Peyer's patch (tissue), 4 donors: ENCODE measurements around the gene ZBTB2. TPM values are rescaled to one million over a fixed set of nuclear protein-coding genes. Genes with fewer than 3 reads are reported as not detected.

Experiments
- DNase-seq, 3 donors: peaks; one replicate each; pipeline ENCODE4 v3.0.0-alpha.2; 2017 to 2019
- H3K27ac ChIP-seq, 4 donors: fragments of 200-600 bp; sonication (generic); one replicate each; pipeline ENCODE4 v1.5.1; 2016 to 2019
- H3K27me3 ChIP-seq, 2 donors: fragments of 200-600 bp; sonication (generic); one replicate each; pipeline ENCODE4 v1.5.1; 2019
- H3K36me3 ChIP-seq, 3 donors: fragments of 200-600 bp; sonication (generic); one replicate each; pipeline ENCODE4 v1.5.1; 2016 to 2019
- H3K4me1 ChIP-seq, 4 donors: fragments of 200-600 bp; sonication (generic); one replicate each; pipeline ENCODE4 v1.5.1; 2016 to 2019
- H3K4me3 ChIP-seq, 4 donors: fragments of 200-600 bp; sonication (generic); 1 replicate in 3 of 4; 2 replicates in 1 of 4; pipeline ENCODE4 v1.5.1; 2016 to 2019; ENCODE audit warnings: mild to moderate bottlenecking in 1 of 4
- H3K9me3 ChIP-seq, 4 donors: fragments of 200-600 bp; sonication (generic); one replicate each; pipeline ENCODE4 v1.5.1; 2016 to 2019; ENCODE audit warnings: mild to moderate bottlenecking in 1 of 4
- POLR2A ChIP-seq, 2 donors: fragments of 450-650 bp; IDR thresholded peaks; one replicate each; pipeline ENCODE4 v1.5.1; 2017; ENCODE audit warnings: antibody characterized with exemption in 2 of 2, mild to moderate bottlenecking in 2 of 2, moderate library complexity in 2 of 2
- total RNA-seq, 4 donors: library from RNA; depleted of rRNA; stranded (reverse); fragments of >200 nt; gene quantifications; one replicate each; pipeline ENCODE4 v1.1.0, GENCODE V29; 2016
- TF ChIP-seq, protein P1 (sequence below), 6 experiments: fragments of 450-650 bp in 4 of 6; fragments of 200-600 bp in 2 of 6; sonication (generic) in 1 of 6; IDR thresholded peaks; one replicate each; pipeline ENCODE4 v1.5.1; 2017 to 2019; ENCODE audit warnings: antibody characterized with exemption in 6 of 6, mild to moderate bottlenecking in 3 of 6, moderate library complexity in 1 of 6

ZBTB2 gene
- total RNA-seq, 4 donors from 2014 or later: 7.3 to 12.4 (median 9.9) TPM

DNA sequence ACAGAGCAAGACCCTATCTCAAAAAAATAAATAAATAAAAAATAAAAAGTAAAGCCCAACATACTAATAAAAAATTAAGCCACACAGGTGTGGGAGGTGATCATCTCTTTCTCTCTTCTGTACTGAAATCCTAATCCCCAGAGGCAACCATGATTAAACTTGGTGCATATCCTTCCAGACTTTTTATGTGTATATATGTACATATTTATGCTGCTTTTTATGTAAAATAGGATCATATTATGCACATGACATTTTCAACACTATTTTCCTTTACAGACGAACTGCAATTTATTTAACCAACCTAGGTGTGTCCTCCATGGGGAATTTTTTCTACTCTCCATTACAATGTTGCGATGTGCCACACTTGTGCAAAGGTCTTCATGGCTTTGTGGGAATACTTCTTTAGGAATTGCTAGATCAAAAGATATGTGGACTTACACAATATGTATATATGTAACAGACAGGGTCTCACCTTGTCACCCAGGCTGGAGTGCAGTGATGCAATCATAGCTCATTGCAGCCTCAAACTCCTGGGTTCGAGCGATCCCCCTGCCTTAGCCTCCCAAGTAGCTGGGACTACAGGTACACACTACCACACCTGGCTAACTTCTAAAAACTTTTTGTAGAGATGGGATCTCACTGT is 36.9 kb upstream of the ZBTB2 start:
- Histone ChIP-seq H3K4me1 (no peaks in the 10 kb centered on the region), H3K4me3 (no peak overlapping the region), H3K9me3 (no peaks in the 10 kb centered on the region), H3K36me3 (peaks cover 0 to 66% (median 0%) of the 10 kb centered on the region in 3 donors), H3K27me3 (no peaks in the 10 kb centered on the region), H3K27ac (no peak overlapping the region)
- no peak for DNase-seq
- TF ChIP-seq, protein P1, sequence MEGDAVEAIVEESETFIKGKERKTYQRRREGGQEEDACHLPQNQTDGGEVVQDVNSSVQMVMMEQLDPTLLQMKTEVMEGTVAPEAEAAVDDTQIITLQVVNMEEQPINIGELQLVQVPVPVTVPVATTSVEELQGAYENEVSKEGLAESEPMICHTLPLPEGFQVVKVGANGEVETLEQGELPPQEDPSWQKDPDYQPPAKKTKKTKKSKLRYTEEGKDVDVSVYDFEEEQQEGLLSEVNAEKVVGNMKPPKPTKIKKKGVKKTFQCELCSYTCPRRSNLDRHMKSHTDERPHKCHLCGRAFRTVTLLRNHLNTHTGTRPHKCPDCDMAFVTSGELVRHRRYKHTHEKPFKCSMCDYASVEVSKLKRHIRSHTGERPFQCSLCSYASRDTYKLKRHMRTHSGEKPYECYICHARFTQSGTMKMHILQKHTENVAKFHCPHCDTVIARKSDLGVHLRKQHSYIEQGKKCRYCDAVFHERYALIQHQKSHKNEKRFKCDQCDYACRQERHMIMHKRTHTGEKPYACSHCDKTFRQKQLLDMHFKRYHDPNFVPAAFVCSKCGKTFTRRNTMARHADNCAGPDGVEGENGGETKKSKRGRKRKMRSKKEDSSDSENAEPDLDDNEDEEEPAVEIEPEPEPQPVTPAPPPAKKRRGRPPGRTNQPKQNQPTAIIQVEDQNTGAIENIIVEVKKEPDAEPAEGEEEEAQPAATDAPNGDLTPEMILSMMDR (IDR thresholded peaks at IDR 0.05): no peak
- no peak for TF ChIP-seq POLR2A (IDR thresholded peaks at IDR 0.05)

DNA sequence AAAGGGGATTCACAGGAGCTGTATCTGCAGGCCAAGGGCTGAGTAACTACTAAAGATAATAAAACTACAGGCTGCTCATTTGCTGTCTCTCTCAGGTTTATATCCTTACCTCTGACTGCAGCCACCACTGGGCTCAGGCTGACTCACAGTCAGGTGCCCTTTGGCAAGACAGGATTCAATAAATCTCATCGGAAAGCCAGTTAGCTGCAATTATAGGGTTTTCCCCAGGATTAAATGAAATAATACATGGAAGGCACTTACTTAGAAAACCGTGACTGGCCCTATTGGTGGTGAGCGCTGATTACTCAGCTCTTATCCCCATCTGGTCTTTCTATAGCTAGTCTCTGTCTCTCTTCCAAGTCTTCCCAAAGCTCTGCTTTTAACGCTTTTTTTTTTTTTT is 34.2 kb upstream of the ZBTB2 start:
- H3K27me3 ChIP-seq: no peaks in the 10 kb centered on the region
- DNase-seq: peak in 2 of 3 donors; percentile 54 to 67
- H3K9me3 ChIP-seq: no peaks in the 10 kb centered on the region
- no peaks in the 10 kb centered on the region for H3K4me1 ChIP-seq
- no peak overlapping the region for H3K4me3 ChIP-seq
- peaks cover 0 to 62% (median 0%) of the 10 kb centered on the region in 3 donors for H3K36me3 ChIP-seq
- H3K27ac ChIP-seq: no peak overlapping the region
- TF ChIP-seq, protein P1 (IDR thresholded peaks at IDR 0.05): no peak
- no peak for TF ChIP-seq POLR2A (IDR thresholded peaks at IDR 0.05)

DNA sequence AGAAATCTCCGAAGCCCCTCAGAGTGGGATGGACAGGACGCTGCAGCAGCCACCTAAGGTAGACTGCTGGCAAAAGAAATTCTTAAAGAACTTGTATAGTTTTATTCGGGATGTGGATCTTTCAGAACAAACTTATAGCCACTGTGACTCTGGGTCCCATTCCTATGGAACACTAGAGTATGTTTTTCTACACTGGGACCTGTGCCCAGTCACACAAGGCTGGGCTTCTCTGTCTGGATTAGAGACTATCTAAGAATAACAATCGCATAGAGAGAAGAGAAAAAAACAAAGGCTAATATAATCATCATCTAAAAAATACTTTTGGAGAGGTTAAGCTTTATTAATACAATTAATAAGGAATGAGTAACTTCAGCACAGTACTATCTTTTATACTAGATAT is 31.6 kb upstream of the ZBTB2 start:
- H3K36me3 ChIP-seq: peaks cover 0 to 66% (median 0%) of the 10 kb centered on the region in 3 donors
- no peaks in the 10 kb centered on the region for H3K9me3 ChIP-seq

DNA sequence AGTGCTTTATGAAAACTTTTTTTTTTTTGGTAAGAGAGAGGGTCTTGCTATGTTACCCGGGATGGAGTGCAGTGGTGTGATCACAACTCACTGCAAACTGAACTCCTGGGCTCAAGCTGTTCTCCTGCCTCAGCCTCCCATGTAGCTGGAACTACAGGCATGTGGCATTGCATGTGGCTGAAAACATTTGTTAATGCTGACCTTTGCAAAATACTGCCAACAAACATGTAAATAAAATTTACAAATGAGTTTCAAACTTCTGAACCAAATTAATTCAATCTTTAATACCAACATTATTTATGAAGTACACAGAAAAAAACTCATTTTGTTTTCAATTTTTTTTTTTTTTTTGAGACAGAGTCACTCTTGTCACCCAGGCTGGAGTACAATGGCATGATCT is 26.1 kb upstream of the ZBTB2 start:
- TF ChIP-seq, protein P1 (IDR thresholded peaks at IDR 0.05): no peak
- TF ChIP-seq POLR2A (IDR thresholded peaks at IDR 0.05): no peak
- no peak overlapping the region for H3K27ac ChIP-seq
- H3K9me3 ChIP-seq: no peaks in the 10 kb centered on the region
- no peak for DNase-seq
- H3K4me3 ChIP-seq: no peak overlapping the region
- H3K4me1 ChIP-seq: no peaks in the 10 kb centered on the region
- peaks cover 0 to 75% (median 0%) of the 10 kb centered on the region in 3 donors for H3K36me3 ChIP-seq
- no peaks in the 10 kb centered on the region for H3K27me3 ChIP-seq

More for the DNA sequence above, 31.6 kb upstream of the ZBTB2 start:
- no peaks in the 10 kb centered on the region for H3K4me1 ChIP-seq
- no peak overlapping the region for H3K27ac ChIP-seq
- no peak for TF ChIP-seq POLR2A (IDR thresholded peaks at IDR 0.05)
- TF ChIP-seq, protein P1 (IDR thresholded peaks at IDR 0.05): no peak
- no peak for DNase-seq
- no peak overlapping the region for H3K4me3 ChIP-seq
- H3K27me3 ChIP-seq: no peaks in the 10 kb centered on the region

DNA sequence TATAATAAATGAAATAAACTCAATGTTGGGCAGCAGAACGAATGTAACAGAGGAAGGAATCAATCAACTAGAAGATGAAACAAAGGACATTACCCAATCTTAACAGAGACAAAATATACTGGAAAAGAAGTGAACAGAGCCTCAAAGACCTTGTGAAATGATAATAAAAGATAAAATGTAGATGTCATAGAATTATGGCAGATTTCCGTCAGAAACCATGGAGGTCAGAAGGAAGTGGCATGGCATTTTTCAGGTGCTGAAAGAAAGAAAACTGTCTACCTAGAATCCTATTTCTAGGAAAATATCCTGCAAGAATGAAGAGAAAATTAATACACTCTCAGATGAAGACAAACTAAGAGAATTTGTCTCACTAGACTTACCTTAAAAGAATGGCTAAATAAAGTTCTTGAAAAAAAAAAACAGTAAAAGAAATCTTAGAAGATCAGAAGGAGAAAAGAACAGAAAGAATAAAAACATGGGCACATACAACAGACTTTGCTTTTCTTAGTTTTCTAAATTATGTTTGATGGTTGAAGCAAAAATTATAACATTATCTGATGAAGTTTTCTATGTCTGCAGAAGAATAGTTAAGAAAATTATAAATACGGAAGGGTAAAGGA is 23.4 kb upstream of the ZBTB2 start:
- TF ChIP-seq, protein P1 (IDR thresholded peaks at IDR 0.05): no peak
- no peak for TF ChIP-seq POLR2A (IDR thresholded peaks at IDR 0.05)

More for the DNA sequence above, 23.4 kb upstream of the ZBTB2 start:
- Histone ChIP-seq H3K36me3 (peaks cover 0 to 54% (median 0%) of the 10 kb centered on the region in 3 donors), H3K27me3 (no peaks in the 10 kb centered on the region), H3K27ac (no peak overlapping the region), H3K4me1 (no peaks in the 10 kb centered on the region), H3K9me3 (no peaks in the 10 kb centered on the region), H3K4me3 (no peak overlapping the region)
- DNase-seq: no peak
